ENCODE data around the gene C19orf12.
A peak's percentile ranks its signal among the peaks of the same experiment; 100 is the strongest.
"Not testable (repeated sequence)": the region's sequence is repeated elsewhere in the genome, so short reads cannot be mapped to it uniquely, and the experiment has no call there.

C19orf12 gene

DNA sequence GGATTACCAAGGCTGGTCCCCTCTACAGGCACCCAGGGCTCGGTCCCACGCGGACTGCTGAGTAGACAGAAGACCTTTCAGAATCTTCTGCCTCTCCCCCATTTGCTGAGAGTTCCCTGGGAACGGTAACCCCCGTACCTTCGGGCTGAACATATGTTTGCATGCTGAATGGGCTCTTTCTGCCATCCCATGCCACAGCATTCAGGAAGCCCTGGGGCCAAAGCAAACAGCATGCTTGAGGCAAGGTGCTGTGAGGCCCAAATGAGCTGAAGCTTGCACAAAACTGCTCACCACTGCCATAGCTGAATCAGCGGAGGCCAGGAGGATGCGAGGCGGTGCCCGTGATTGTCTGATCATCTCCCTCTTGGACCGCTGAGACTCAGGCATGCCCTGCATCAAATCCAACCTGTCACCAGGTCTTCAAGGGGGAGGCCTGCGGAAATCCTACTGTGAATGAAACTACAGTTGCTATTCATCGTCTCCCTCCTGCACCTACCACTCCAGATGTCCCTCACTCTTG is 16.3 kb upstream of the C19orf12 start:
- no peak for DNase-seq

DNA sequence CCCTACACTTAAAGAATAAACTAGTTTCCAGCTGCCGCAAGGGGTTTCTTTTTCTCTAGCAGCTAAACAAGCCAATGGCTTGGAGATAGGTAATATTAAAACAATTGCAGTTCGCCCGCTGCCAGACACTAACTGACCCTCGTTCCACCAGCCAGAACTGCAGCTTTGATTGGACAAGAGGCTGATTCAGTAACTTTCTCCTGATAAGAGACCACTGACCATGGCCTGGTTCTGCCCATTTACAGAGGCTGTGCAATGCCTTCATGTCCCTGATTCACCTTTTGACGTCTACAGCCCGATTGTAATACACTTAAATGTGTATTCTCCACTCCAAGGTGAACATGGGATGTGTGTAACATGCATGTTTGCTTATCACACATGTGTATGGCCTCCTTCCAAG is 12.8 kb upstream of the C19orf12 start:
- no peak for DNase-seq

DNA sequence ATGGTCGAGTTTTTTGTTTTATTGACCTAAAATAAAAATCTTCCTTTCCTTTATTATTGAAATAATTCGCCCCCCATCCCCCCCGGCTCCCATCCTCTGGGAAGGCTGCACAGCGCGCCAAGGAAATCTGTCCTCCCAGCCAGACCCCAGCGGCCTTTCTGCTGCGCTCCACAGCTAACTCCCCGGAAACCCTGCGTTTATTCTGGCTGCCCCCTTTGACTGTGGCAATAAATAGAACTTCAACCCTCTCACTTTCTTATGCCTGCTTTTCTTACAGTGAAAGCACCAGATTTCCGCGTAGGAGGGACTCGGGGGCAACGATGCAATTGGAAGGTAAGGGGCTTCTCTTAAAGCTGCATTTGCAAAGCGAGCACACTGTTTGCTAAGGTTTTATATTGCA is 9.7 kb upstream of the C19orf12 start:
- DNase-seq: no peak

- peak in 25 of 58 donors; percentile 3 to 47 (median 21) for DNase-seq
Measured at GRCh38 chr19:29724102-29724641, 9.1 kb upstream of the C19orf12 start.

DNA sequence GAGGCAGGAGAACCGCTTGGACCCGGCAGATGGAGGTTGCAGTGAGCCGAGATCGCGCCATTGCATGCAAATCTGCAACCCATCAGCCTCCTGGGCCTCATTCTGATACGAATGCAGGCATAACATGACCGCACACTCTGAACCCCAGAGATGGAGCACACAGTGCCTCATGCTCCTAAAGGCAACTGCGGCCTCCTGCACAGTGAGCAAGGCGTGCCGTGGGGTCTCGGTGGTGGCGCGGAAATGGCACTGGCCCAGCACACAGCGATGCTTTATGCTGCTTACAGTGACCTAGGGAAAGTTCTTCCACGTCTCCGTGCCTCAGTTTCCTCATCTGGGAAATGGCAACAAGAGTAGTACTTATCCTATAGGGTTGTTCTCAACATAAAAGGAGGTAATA is 2.0 kb upstream of the C19orf12 start:
- DNase-seq: no peak

DNA sequence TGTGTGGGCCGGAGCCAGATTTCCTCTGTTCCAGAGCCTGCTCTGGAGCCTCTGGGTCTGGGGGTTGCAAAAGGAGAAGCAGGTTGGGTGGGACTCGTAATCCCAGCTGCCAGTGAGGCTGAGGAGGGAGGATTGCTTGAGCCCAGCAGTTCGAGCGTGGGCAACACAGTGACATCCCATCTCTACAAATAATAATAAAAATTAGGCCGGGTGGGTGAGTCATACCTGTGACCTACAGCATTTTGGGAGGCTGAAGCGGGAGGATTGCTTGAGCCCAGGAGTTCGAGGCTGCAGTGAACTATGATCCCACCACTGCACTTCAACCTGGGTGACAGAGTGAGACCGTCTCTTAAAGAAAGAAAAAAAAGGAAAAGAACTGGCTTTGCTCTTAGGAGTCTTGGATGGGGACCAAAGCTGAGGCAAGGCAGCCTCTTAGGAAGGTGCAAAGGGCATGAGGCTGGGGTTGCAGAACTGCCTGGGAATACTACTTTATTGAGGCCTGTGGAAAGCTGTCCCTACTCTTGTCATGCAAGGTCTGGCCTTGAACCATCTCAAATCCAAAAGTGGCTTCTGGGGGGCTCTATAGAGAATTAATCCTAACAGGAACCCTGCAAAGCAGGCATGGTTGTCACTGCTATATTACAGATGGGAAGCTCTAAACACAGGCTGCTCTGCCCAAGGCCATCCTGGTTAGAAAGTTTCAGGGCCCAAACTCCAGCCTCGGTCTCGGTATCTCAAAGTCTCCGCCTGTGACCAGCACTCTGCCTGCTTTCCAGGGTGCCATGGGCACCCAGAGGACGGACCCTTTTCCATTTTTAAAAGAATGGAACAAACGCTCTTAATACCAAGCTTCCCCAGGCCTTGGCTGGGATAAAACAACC is 880 bp upstream of the C19orf12 start:
- DNase-seq: peak in 2 of 58 donors; percentile 48 to 66

- DNase-seq: no peak
Measured at GRCh38 chr19:29714371-29714952, 599 bp downstream of the C19orf12 start.

GRCh38 chr19:29712744-29713516 is 2.1 kb downstream of the C19orf12 start:
- no peak for DNase-seq

DNA sequence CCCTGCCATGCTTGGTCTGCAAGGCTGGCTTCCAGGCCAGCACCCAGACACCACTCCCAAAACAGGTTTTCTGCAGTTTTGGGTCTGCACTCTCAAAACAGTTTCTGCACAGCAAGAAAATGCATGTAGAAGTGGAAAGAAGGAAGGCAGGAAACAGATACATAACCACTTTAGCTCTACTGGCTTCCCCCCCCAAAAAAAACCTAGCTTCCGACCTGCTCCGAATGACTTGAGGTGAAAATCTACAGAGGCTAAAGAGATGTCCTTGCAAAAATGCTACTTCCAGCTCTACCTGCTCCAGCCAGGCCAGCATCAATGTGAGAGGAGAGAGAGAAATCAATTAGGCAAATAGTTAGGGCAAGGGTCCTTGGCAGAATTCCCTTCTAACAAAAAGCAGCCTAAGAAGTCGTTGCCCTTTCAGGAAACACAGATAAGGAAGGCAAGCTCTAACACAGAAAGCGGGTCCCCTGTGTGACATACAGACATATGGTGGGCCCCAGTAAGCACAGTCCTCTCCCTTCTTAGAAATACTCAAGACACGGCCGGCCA is 3.4 kb downstream of the C19orf12 start:
- DNase-seq: no peak

DNA sequence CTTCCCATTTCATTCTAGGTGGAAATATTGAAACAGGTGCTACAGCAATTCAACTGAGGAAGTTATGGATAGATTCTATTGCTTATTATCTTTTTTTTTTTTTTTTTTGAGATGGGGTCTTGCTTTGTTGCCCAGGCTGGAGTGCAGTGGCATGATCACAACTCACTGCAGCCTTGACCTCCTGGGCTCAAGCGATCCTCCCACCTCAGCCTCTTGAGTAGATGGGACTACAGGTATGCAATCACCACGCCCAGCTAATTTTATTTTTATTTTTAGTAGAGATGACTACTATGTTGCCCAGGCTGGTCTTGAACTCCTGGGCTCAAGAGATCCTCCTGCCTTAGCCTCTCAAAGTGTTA is 5.6 kb downstream of the C19orf12 start:
- DNase-seq: not testable (repeated sequence)

DNA sequence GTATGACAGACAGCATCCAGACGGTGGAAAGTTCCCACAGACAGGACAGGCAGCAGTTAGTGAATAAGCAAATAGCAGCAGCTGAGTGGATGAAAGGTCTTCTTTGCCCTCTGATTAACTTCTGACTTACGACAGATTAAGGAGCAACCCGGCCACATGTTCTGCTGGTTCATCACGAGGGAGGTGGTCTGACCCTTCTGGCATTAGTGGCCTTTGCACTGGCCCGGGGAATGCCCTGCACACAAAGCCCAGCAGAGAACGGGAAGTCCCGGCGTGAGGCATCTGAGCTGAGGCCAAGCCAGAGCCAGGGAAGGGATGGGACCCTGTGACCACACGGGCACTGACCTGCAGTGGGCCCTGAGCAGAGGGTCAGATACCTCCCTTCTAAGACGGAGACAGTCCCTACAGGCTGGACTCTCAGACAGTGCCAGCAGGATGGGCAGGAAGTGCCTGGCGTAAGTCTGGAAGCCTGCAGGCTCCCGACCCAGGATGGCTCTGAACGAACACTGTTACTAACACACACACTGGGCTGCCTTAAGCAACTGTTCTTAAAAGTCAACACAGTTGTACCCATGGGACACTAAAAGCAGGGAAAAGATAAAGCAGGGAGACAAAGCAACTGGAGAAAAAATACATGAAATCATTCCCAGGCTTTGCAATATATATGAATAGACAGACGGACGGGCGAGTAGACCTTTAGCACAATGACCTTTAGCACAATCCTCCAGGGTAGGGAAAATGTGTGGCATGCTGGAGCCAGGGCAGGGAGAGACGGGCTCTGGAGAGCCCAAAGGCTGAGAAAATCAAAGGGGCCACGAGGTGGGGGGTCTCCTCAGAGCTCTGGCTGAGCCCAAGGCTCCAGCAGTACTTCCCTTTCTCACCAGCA is 6.3 kb downstream of the C19orf12 start:
- DNase-seq: no peak

- no peak for DNase-seq
Measured at GRCh38 chr19:29706635-29707034, 8.4 kb downstream of the C19orf12 start.

GRCh38 chr19:29705706-29706105 is 9.4 kb downstream of the C19orf12 start:
- DNase-seq: no peak

- no peak for DNase-seq
Measured at GRCh38 chr19:29704562-29705558, 10.2 kb downstream of the C19orf12 start.

DNA sequence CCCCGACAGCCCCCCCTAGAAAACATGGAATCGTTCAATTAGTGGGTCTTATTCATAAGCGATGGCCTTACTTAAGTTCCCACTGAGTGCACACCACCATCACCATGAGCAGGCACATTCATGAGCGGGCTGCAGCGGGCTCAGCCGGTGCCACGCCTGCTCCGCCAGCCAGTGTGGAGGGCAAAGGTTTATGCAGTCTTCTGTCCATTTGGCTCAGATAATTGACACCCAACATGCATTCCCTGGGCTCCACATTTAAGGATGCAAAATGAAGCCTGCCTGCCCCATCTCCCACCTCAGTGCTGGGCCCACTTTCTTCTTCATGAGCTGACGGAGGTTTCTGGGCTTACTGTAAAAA is 12.1 kb downstream of the C19orf12 start:
- DNase-seq: no peak

GRCh38 chr19:29702161-29702962 is 12.7 kb downstream of the C19orf12 start:
- peak in 2 of 58 donors; percentile 20 to 23 for DNase-seq

GRCh38 chr19:29700498-29700897 is 14.6 kb downstream of the C19orf12 start:
- no peak for DNase-seq

- no peak for DNase-seq
Measured at GRCh38 chr19:29699861-29700260, 15.2 kb downstream of the C19orf12 start.
